Hindlimb muscle (tissue), 1 donor: ENCODE results near the gene EXOSC7. TPM values are rescaled to one million over a fixed set of nuclear protein-coding genes. Genes with fewer than 3 reads are reported as not detected.
"Not testable (repeated sequence)": the region's sequence is repeated elsewhere in the genome, so short reads cannot be mapped to it uniquely, and the experiment has no call there.

Experiments
- DNase-seq: peaks from one replicate; pipeline ENCODE4 v3.0.0-alpha.2; 2013
- polyA plus RNA-seq: library from polyadenylated mRNA; unstranded; fragments of 120-200 nt; gene quantifications from one replicate; pipeline ENCODE4 v1.2.1, GENCODE V29; 2013; ENCODE audit not compliant: insufficient read length

Gene EXOSC7
- polyA plus RNA-seq, 1 donor, result 42.1 TPM

GRCh38 chr3:44962621-44963393 lies 13.2 kb upstream of the EXOSC7 start:
- DNase-seq, result no peak

- no peak for DNase-seq
Measured at GRCh38 chr3:44963571-44964325, 12.3 kb upstream of the EXOSC7 start.

- DNase-seq, result no peak
Measured at GRCh38 chr3:44965165-44965564, 10.9 kb upstream of the EXOSC7 start.

- no peak for DNase-seq
Measured at GRCh38 chr3:44966795-44967278, 9.2 kb upstream of the EXOSC7 start.

DNA sequence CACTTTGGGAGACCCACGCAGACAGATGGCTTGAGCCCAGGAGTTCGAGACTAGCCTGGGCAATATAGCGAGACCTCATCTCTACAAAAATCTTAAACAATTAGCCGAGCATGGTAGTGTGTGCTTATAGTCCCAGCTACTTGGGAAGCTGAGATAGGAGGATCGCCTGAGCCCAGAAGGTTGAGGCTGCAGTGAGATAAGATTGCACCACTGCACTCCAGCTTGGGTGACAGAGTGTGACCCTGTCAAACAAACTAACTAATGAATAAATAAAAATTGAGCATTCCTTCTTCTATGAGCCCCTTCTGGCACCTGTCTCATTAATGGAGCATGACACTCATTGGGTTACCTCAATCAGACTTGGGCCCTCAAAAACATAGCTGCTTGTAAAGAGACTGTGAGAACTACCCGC lies 7.6 kb upstream of the EXOSC7 start:
- no peak for DNase-seq

GRCh38 chr3:44969154-44969827 lies 6.8 kb upstream of the EXOSC7 start:
- no peak for DNase-seq

- no peak for DNase-seq
Measured at GRCh38 chr3:44969828-44970179, 6.2 kb upstream of the EXOSC7 start.

- DNase-seq, result no peak
Measured at GRCh38 chr3:44970926-44971490, 5.0 kb upstream of the EXOSC7 start.

- DNase-seq, result no peak
Measured at GRCh38 chr3:44974416-44974815, 1.6 kb upstream of the EXOSC7 start.

DNA sequence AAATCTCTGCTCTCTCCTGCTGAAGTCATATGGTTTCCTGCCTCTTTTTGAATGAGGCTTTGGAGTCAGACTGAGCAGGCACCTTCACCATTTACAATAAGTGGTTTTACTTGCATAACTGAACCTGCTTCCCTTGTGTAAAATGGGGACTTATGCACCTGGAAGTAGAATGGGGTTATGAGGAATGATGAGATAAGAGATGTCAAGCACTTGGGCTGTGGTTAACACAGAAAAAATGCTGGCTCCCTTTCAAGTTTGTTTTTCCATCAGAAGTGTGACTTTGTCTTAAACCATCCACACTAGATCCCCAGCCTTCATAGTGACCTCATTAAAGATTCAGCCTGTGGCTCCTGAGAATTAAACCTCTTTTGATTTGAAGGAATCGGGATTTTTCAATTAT lies 5.2 kb downstream of the EXOSC7 start:
- no peak for DNase-seq

GRCh38 chr3:44981751-44982150 lies 5.7 kb downstream of the EXOSC7 start:
- no peak for DNase-seq

- DNase-seq, result no peak
Measured at GRCh38 chr3:44982817-44983216, 6.8 kb downstream of the EXOSC7 start.

GRCh38 chr3:44983484-44983941 lies 7.5 kb downstream of the EXOSC7 start:
- DNase-seq, result no peak

DNA sequence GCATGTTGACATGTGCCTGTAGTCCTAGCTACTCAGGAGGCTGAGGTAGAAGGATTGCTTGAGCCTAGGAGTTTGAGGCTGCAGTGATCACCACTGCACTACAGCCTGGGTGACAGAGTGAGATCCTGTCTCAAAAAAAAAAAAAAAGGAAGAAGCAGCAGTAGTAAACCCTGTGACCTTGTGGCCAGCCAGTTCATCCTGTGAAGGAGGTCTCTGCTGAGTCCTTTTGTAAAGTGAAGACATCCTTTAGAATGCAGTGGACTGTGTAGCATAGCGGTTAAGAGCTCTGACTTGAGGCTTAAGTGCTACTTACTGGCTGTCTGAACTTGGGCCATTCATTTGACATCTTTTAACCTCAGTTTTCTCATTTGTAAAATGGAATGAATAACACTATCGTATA lies 8.3 kb downstream of the EXOSC7 start:
- no peak for DNase-seq

DNA sequence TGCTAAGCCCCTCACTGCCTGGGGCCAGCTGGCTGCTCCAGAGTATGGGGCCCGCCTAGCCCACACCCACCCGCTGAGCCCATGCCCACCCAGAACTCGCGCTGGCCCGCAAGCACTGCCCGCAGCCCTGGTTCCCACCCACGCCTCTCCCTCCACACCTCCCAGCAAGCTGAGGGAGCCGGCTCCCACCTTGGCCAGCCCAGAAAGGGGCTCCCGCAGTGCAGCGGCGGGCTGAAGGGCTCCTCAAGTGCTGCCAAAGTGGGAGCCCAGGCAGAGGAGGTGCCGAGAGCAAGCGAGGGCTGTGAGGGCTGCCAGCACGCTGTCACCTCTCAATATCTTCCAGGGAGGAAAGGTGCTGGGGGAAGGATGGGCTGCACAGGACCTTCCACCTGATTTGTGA lies 10.3 kb downstream of the EXOSC7 start:
- DNase-seq, result not testable (repeated sequence)

DNA sequence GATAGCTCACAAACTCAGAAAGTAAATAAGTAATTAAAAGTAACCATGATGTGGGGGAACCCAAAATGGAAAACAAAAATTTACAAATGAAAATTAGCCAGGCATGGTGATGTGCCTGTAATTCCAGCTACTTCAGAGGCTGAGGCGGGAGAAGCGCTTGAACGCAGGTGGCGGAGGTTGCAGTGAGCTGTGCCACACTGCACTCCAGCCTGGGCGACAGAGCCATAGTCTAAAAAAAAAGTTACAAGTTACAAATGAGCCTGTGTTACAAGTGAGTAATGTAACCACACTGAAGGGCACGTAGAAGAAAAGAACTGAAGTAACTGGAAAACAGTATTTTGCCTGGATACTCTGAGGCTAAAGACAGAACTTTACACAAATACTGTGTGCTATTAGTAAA lies 11.3 kb downstream of the EXOSC7 start:
- no peak for DNase-seq

- no peak for DNase-seq
Measured at GRCh38 chr3:44988073-44988472, 12.0 kb downstream of the EXOSC7 start.

DNA sequence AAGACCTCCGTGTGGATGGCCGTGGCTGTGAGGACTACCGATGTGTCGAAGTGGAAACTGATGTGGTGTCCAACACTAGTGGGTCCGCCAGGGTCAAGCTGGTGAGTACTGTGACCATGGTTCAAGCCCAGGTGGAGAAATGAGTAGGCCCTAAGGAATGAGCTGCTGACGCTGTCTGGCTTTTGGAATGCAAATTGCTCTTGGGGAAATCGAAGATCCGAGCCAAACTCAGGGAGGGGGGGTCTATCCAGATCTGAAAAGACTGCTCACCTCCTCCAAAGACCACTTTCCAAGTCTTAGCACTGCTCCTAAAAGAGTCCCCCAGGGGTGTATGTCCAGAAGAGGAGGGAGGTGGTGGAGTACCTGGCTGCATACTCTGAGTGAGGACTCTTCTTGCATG lies 13.1 kb downstream of the EXOSC7 start:
- no peak for DNase-seq

- DNase-seq, result no peak
Measured at GRCh38 chr3:44989636-44990373, 13.8 kb downstream of the EXOSC7 start.

- no peak for DNase-seq
Measured at GRCh38 chr3:44991326-44991725, 15.3 kb downstream of the EXOSC7 start.

DNA sequence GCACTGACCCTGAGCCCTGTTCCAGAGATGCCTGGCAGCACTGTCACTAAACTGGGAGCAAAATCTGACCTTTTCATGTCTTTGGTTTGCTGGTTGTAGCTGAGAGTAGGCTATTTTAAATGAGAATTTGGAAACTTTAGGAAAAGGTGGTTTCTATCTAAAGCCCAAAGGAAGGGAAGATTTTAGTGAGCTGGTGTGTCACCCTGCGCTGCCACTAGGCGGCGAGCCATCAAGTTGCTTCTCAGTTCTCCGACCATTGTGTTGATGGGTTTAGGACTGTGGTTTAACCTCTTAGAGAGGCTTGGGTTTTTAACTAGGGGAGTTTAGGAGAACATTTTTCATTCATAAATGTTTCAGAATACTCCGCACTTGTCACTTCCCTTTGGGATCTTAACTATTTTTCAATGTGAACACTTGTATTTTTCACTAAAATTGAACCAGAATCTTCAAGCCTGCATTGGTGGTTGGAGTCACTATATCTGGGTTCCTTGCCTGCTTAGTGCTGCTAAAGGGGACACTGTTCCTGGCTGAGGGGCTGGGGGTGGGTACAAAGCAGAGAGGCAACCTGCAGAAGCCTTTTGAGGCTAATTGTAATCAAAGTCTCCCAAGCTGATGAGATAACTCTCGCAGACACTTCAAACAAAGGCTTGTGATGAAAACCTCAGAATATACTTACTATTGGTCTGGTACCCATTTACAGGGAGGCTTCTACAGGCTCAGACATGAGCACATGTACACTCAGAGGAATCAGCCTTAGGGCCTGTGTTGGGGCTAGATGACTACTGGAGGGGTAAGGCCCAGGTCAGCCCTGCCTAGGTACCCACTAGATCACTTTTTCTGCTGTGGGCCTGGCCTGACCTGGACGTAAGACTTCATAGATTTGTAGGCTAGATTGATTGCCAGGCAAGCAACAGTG lies 16.8 kb downstream of the EXOSC7 start:
- DNase-seq, result no peak
